Neural cell (in vitro differentiated cells): Measurements from ENCODE around the gene IKZF1. TPM values are rescaled to one million over a fixed set of nuclear protein-coding genes. Genes with fewer than 3 reads are reported as not detected.

Experiments used
- H2AFZ ChIP-seq: fragments of 200-600, 300-800 bp; sonication (generic), shearing (Covaris generic); 2 replicates; pipeline ENCODE4 v1.6.0; 2014; ENCODE audit warnings: low read depth, mild to moderate bottlenecking, antibody characterized with exemption, low read length, moderate library complexity
- H3F3A ChIP-seq: fragments of 200-600 bp; shearing (Covaris generic); 2 replicates; pipeline ENCODE4 v1.6.1; 2016; ENCODE audit warnings: mild to moderate bottlenecking, moderate library complexity, mixed read lengths, antibody characterized with exemption, low read length; ENCODE audit not compliant: insufficient read depth, poor library complexity, severe bottlenecking
- H3K27ac ChIP-seq: fragments of 200-600, 300-800 bp; sonication (generic), shearing (Covaris generic); 2 replicates; pipeline ENCODE4 v1.5.1; 2014; ENCODE audit warnings: mild to moderate bottlenecking, low read length, moderate library complexity
- H3K27me3 ChIP-seq: fragments of 300-800, 200-600 bp; sonication (generic), shearing (Covaris generic); 2 replicates; pipeline ENCODE4 v1.6.0; 2014; ENCODE audit warnings: mild to moderate bottlenecking, low read depth, low read length, moderate library complexity; ENCODE audit not compliant: insufficient read depth
- H3K36me3 ChIP-seq: fragments of 300-800, 200-600 bp; sonication (generic), shearing (Covaris generic); 2 replicates; pipeline ENCODE4 v1.5.1; 2014; ENCODE audit warnings: mild to moderate bottlenecking, antibody characterized with exemption, low read length, moderate library complexity; ENCODE audit not compliant: insufficient read depth
- H3K4me2 ChIP-seq: fragments of 300-800, 200-600 bp; sonication (generic), shearing (Covaris generic); 2 replicates; pipeline ENCODE4 v1.6.0; 2014; ENCODE audit warnings: mild to moderate bottlenecking, low read length
- H3K4me3 ChIP-seq: fragments of 300-800, 200-600 bp; sonication (generic), shearing (Covaris generic); 2 replicates; pipeline ENCODE4 v1.5.1; 2014; ENCODE audit warnings: mild to moderate bottlenecking, low read length, moderate library complexity
- H3K79me2 ChIP-seq: fragments of 200-600 bp; shearing (Covaris generic); replicated peaks from 2 replicates; pipeline ENCODE4 v1.6.0; 2014; ENCODE audit warnings: mild to moderate bottlenecking, low read length, moderate library complexity; ENCODE audit not compliant: insufficient read depth
- H3K9ac ChIP-seq: fragments of 300-800, 200-600 bp; sonication (generic), shearing (Covaris generic); 2 replicates; pipeline ENCODE4 v1.6.1; 2016; ENCODE audit warnings: mild to moderate bottlenecking, low read length, mixed read lengths
- H3K9me2 ChIP-seq: fragments of 200-600 bp; shearing (Covaris generic); 2 replicates; pipeline ENCODE4 v1.6.1; 2016; ENCODE audit warnings: mild to moderate bottlenecking, low read length, mixed read lengths; ENCODE audit not compliant: insufficient read depth
- H3K9me3 ChIP-seq: fragments of 200-600, 300-800 bp; sonication (generic), shearing (Covaris generic); 2 replicates; pipeline ENCODE4 v1.6.1; 2016; ENCODE audit warnings: mild to moderate bottlenecking, mixed run types, low read length, moderate library complexity, mixed read lengths
- H4K20me1 ChIP-seq: fragments of 200-600 bp; shearing (Covaris generic); 2 replicates; pipeline ENCODE4 v1.6.1; 2016; ENCODE audit warnings: mild to moderate bottlenecking, mixed run types; ENCODE audit not compliant: insufficient read depth
- CTCF ChIP-seq: fragments of 450-650 bp; IDR thresholded peaks from 2 replicates; pipeline ENCODE4 v1.5.1; 2014; ENCODE audit warnings: antibody characterized with exemption, mild to moderate bottlenecking, moderate library complexity; ENCODE audit not compliant: poor library complexity, severe bottlenecking
- EP300 ChIP-seq: fragments of 450-650 bp; conservative IDR thresholded peaks from 2 replicates; pipeline ENCODE4 v1.6.1; 2014; ENCODE audit warnings: antibody characterized with exemption, mild to moderate bottlenecking, moderate library complexity; ENCODE audit not compliant: poor library complexity, severe bottlenecking
- MXI1 ChIP-seq: fragments of 450-650 bp; conservative IDR thresholded peaks from 2 replicates; pipeline ENCODE4 v1.6.1; 2014; ENCODE audit warnings: antibody characterized with exemption, mild to moderate bottlenecking; ENCODE audit not compliant: poor library complexity, severe bottlenecking
- POLR2AphosphoS5 ChIP-seq: IDR thresholded peaks from 2 replicates; pipeline ENCODE4 v1.6.1; 2012
- RAD21 ChIP-seq: fragments of 450-650 bp; conservative IDR thresholded peaks from 2 replicates; pipeline ENCODE4 v1.6.1; 2014; ENCODE audit warnings: antibody characterized with exemption, mild to moderate bottlenecking, moderate library complexity
- REST ChIP-seq: IDR thresholded peaks from 2 replicates; pipeline ENCODE4 v1.6.1; 2012; ENCODE audit warnings: borderline replicate concordance
- SMC3 ChIP-seq: fragments of 450-650 bp; conservative IDR thresholded peaks from 2 replicates; pipeline ENCODE4 v1.6.1; 2014; ENCODE audit warnings: antibody characterized with exemption, mild to moderate bottlenecking, moderate library complexity; ENCODE audit not compliant: poor library complexity
- TAF1 ChIP-seq: IDR thresholded peaks from 2 replicates; pipeline ENCODE4 v1.6.1; 2012; ENCODE audit warnings: low read depth
- polyA plus RNA-seq: library from polyadenylated mRNA; depleted of rRNA; stranded (reverse); fragments of >200 nt; gene quantifications from 2 replicates; pipeline ENCODE4 v1.2.3, GENCODE V29; 2014

The IKZF1 gene
- polyA plus RNA-seq, 1 donor from 2014 or later: 0.24 TPM

GRCh38 chr7:50364645-50365044, 60.1 kb downstream of the IKZF1 start:
- Histone ChIP-seq H3K4me3 (no peak overlapping the region), H3K9me3 (no peaks in the 10 kb centered on the region), H3K79me2 (no peaks in the 10 kb centered on the region), H3K9ac (no peak overlapping the region), H3K4me2 (no peak overlapping the region), H3F3A (no peaks in the 10 kb centered on the region), H3K27me3 (no peaks in the 10 kb centered on the region), H3K36me3 (no peaks in the 10 kb centered on the region), H3K9me2 (no peaks in the 10 kb centered on the region), H2AFZ (no peak overlapping the region), H3K27ac (no peak overlapping the region), H4K20me1 (no peaks in the 10 kb centered on the region)
- TF ChIP-seq CTCF: no peak
- TF ChIP-seq POLR2AphosphoS5: no peak
- TF ChIP-seq RAD21: no peak
- no peak for TF ChIP-seq SMC3
- no peak for TF ChIP-seq MXI1
- TF ChIP-seq REST: no peak
- no peak for TF ChIP-seq TAF1

GRCh38 chr7:50366311-50366710, 61.8 kb downstream of the IKZF1 start:
- Histone ChIP-seq H2AFZ (no peak overlapping the region), H3K9ac (no peak overlapping the region), H3K9me2 (no peaks in the 10 kb centered on the region), H3K79me2 (no peaks in the 10 kb centered on the region), H4K20me1 (no peaks in the 10 kb centered on the region), H3K9me3 (no peaks in the 10 kb centered on the region), H3K36me3 (no peaks in the 10 kb centered on the region), H3K27ac (no peak overlapping the region), H3K4me2 (no peak overlapping the region), H3K27me3 (no peaks in the 10 kb centered on the region), H3F3A (no peaks in the 10 kb centered on the region), H3K4me3 (no peak overlapping the region)
- TF ChIP-seq POLR2AphosphoS5 (no peak), SMC3 (no peak), EP300 (no peak)

- no peak overlapping the region for H2AFZ ChIP-seq
- no peaks in the 10 kb centered on the region for H3K79me2 ChIP-seq
- no peak overlapping the region for H3K27ac ChIP-seq
Measured at GRCh38 chr7:50367100-50367499, 62.6 kb downstream of the IKZF1 start.

More at GRCh38 chr7:50367100-50367499, 62.6 kb downstream of the IKZF1 start:
- H3K4me2 ChIP-seq: no peak overlapping the region
- TF ChIP-seq POLR2AphosphoS5 (no peak), SMC3 (no peak), RAD21 (no peak)
- no peaks in the 10 kb centered on the region for H4K20me1 ChIP-seq
- H3K9me2 ChIP-seq: no peaks in the 10 kb centered on the region
- no peak overlapping the region for H3K9ac ChIP-seq
- H3K36me3 ChIP-seq: no peaks in the 10 kb centered on the region
- H3K4me3 ChIP-seq: no peak overlapping the region
- no peaks in the 10 kb centered on the region for H3K27me3 ChIP-seq
- H3K9me3 ChIP-seq: no peaks in the 10 kb centered on the region
- H3F3A ChIP-seq: no peaks in the 10 kb centered on the region
